SIG-M5 treated with dmso at 0.1 percent for 504 hours (cell line): ENCODE measurements around the gene HTR1B.

Experiments
- DNase-seq: peaks from one replicate; lab custom pipeline; 2025; ENCODE audit not compliant: unreplicated experiment; lab: John Stamatoyannopoulos, UW

HTR1B gene

DNA sequence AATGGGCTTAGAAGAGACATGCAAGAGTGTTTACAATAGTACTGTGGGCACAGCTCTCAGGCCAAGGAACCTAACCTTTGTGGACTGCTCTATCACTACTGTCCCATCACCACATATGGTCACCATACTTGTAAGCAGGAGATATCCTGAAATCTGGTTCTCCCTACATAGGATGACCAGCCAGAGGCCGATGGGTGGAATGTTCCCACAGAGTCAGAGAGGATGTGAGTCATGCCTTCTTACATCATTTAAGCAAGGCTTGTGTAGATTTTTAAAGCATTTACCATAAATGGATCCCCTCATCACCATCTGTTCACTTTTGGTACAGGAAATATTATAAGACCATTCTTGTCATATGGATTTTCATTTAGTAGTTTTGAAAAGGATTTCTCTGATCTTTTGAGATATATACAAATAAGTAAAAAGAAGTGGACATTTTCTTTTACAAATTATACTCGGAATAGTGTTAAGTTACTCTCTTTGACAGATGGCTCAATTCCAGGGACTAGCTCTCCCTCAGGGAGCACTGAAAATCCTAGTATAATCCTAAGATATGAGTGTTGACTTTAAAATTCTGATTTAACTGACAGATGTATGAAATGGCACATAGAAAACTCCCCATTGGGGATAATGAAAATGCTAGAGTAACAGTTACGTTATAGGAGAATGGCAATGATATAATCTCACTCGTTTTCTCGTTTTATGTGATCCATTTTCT, 6.6 kb downstream of the HTR1B start:
- DNase-seq: no peak

DNA sequence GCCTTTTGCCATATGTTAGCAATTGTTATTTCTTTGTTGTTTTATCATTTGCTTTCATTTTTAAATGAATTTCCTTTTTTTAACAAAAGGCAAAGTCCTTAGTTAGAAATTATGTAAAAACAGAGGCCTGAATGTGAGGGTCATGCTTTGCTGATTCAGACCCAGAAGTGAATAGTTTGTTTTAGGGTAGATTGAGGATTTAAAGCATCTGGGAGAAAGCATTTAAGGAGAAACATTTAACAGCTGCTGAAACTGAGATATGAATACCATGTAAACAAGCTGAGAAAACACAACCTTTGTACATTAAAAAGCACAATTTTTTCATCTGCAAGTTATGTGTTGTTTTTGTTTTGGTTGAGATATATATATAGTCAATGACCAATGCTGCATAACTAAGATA, 8.0 kb downstream of the HTR1B start:
- DNase-seq: no peak

DNA sequence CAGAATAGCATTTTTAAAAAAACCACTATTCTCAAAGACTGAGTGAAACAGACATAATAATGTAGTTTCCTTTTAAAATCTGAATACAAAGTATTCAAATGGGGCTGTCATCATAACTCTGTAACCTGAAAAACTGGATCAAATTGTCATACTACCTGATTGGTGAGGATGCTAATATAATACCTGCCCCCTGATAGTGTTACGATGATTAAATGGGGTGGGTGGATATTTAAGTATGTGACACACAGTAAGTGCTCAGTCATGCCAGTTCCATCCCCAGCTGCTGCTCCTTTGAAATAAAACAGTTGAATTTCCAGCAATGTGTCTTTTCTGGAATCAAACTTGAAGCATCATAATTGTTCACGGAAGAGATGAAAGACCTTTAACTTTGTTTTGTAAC, 8.9 kb downstream of the HTR1B start:
- no peak for DNase-seq

DNA sequence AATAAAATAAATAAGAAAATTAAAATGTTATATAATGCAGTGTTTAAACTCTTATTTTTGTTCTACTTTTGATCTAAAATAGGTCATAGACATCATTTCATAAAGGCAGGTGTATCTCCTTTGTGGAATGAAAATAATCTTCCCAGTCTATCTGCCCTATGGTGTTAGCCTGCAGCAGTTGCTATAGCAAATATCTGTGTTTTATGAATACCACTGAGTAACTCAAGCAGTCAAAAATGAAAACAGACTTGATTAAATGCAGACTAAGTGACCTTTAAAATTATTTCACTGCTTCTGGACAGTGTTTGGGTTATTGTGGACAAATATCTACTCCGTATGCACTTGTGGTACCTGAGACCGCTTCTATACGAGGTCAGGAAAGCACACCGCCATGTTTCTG, 11.8 kb downstream of the HTR1B start:
- DNase-seq: no peak

DNA sequence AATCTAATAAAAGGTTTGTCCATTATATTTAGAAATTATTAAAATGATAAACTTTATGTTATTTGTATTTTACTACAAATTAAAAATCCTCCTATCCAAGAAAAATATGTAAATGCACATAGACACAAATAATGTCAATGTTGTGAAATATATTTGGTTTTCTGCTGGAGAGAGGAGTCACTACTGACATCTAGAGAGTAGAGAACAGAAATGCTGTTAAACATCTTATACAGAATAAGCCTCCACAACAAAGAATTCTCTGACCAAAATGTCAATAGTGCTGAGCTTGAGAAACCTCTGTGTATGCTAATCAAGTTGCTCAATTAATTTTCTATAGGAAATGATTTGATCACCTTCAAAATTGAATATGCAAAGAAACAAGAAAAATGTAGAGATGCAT, 12.4 kb downstream of the HTR1B start:
- no peak for DNase-seq

DNA sequence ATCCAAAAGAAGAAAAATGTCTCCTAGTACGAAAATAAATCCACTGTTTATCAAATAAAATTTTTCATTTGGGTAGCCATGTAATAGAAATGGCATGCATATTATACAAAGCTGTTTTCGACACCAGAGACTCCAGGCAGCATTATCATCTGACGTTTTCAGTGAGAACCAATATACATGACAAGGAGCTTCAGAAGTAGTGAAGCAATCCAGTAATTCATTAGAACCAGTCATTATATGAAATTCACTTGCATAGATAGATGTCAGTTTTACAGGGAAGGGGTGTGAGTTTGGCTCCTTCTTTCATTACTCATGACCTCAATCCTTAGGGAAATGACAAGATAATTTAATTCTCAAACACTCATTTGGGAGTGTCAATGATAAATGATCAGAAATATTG, 14.7 kb downstream of the HTR1B start:
- DNase-seq: no peak

DNA sequence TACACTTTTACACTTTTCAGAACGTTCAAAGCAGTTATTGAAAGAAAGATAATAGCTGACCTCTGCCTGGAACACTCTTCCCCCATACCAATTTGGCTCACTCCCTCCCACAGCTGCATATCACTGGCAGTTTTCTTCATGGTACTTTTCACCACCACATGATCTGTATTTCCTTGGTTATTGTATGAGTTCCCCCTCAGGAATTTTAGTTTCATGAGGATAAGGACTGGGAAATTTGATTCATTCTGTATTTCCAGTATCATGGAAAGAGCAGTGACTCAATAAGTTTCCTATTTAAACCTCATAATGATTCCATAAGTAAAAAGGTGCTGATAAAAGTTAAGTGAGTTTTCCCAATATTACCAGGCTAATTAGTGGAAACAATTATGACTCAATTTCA, 16.0 kb downstream of the HTR1B start:
- DNase-seq: no peak

DNA sequence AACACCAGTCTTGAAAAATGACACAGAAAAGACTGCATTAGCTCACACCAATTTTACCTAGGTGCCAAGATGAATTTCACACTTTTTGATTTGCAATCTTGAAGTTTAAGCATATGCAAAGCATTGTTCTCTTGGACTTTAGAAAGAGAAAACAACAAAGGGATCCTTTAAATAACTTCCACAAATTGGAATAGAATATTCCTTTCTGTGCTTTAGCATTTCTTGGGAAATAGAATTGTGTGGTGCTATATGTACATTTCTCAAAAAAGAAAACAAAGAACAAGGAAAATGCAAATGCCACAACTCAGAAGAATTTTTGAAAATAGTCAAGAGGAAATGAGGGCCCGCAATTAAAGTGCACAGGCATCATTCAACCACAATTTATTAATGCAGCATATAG, 17.0 kb downstream of the HTR1B start:
- no peak for DNase-seq

DNA sequence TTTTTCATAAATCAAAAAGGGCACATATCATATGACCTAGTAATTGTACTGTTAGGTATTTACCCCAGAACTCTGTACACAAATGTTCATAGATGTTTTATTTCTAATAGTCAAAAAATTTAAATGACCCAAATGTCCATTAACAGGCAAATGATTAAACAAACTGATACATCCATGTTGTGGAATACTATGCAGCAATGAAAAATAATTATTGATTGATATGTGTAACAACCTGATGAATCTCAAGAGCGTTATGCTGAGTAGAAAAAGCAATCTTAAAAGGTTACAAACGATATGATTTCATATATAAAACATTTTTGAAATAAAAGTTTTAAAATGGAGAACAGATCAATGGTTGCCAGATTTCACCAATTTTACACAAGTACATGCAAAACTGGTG, 18.1 kb downstream of the HTR1B start:
- no peak for DNase-seq

DNA sequence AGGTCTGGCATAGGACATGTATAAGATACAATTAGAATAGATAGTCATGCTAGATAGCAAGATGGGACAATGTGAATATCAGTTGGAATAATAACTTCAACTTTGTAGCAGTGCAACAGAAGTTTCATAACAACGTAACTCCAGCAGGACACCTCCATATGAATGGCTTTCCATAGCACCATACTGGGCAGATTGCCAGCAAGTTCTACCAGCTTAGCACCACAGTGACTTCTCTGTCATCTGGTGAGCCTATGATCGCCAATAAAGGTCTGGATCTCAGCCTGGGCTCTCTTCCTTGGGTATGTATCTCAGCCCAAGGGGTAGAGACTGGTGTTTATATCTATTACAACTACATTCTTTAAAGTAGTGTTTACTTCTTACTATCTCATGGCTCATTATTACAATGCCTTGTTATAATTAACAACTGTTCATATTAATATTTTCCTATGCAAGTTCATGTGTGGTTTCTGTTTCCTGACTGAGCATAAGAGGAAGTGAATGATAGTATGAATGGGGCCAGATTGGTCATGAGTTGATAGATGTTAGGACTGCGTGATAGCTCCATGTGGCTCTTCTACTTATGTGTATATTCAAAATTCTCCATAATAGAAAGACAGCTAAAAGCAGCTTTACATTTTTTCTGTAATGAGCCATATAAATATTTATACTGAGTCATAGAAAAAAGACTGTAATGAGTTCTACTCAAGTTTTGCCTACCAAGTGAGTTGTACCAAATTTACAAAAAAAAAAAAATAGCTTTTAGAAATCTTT, 22.9 kb downstream of the HTR1B start:
- no peak for DNase-seq

DNA sequence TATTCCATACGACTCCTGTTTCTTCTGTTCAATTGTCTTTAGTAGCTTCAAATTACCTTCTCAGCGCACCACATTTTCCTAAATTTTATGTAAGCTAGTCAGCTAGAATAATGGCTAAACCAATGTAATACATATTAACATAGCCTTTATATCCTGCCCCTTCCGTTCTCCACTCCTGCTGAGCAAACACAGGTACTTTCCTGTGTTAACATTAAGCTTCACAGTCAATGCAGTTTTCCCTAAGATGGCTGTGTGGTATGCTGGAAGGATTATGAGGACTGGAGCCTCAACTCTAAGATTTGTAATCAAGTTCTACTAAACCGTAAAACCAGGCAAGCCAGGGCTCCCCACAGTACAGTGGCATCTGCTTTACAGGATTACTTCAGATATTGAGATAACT, 29.4 kb downstream of the HTR1B start:
- no peak for DNase-seq

DNA sequence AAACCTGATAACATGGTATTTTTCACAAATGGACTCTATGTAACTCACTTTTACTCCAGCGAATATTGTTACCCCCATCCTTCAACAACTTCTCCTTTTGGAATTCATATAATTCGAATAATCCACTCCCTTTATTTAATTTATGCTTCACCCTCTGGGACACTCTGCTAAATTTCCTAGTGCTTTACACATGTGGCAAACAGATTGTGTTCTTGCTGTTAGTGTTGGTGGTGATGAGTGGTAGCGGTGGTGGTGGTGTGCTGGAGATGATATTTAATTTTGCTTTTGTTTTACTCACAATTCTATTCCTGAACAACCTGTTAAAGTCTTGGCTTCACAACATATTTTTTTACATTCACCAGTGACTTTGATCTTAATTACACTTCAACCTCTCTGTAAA, 32.8 kb downstream of the HTR1B start:
- DNase-seq: no peak

DNA sequence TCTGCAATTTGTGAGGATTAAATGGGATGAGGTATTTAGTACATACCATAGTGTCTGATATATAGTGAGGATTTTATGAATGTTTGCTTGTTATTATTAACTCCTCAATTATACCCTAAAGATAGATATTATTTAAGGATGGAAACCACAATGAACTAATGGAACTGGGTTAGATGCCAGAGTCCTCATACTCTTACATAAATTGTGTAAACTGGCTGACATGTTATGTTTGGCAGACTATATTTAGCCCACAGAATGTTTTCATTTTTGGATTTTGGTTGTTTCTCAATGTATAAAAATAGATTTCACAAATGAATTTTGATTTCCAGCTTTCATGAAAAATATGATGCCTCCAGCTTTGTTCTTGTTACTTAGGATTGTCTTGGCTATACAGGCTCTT, 37.6 kb downstream of the HTR1B start:
- no peak for DNase-seq

DNA sequence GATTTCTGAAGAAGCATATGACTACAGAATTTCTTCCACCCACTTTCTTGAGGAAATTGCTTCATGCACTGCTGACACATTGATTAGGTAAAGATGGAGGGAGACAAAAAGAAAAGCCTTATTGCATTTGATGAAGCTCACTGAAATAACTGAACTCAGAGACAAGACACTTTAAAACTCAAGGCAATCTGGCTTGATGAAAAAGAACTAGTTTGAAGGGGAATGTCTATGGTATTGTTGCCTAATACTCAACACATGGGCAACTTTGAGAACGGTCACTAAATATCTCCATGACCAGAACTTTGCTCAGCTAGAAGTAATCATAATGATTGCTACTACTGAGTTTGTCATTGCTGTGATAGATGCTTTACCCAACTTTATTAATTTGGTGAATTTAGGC, 38.1 kb downstream of the HTR1B start:
- DNase-seq: no peak

DNA sequence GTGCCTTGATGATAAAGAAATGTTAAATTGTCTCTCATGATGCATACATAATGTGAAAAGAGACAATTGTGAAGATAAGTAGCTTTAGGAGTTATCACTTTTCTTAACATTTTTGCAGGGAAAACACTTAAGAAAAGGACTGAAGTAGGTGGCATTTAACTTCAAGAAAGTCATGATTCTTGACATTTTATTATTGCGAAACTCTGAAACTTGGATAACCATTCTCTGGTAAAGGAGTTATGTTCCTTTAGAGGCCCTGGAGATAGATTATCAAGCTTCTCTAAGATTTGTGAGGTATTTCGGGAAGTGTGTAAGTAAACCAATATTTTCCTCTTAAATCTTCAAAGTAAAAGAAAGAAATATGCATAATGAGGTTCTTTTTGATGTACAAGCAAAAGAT, 38.5 kb downstream of the HTR1B start:
- no peak for DNase-seq

DNA sequence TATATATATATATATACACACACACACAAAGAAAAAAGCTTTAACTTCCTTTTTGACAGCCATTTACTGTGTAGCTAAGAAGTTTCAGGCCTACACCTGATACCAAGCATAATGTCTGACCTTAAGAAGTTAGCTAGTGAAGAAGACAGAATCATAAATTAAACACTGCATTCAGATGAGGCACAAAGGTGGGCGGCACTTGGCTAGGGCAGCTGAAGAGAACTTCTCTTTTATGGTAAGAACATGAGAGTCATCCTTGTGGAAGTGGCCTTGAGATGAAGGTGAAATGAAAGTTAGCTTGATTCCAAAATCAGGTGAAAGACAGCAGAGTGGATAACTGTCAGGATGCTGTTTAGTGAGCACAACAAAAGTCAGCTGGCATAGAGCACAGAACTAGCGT, 46.5 kb downstream of the HTR1B start:
- DNase-seq: no peak

DNA sequence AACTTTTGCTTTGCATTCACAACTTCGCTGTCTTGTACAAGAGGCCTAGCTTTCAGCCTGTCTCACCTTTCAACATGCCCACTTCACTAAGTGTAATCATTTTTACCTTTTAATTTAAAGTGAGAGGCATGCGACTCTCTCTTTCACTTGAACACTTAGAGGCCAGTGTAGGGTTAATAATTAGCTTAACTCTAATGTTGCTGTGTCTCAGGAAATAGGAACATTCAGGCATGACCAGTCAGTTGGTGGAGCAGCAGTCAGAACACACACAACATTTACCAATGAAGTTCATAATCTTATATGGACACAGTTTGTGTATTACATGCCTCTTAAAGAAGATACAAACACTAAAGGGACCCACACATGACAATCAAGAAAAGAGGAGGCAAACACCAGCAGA, 47.6 kb downstream of the HTR1B start:
- DNase-seq: no peak
